Heart right ventricle (tissue), 16 donors: ENCODE results near the gene FOSL2. TPM values are rescaled to one million over a fixed set of nuclear protein-coding genes. Genes with fewer than 3 reads are reported as not detected.
"Not testable (repeated sequence)": the region's sequence is repeated elsewhere in the genome, so short reads cannot be mapped to it uniquely, and the experiment has no call there.

Experiments
- ATAC-seq, 8 donors: fragments of 200-7000 bp; cut with Tn5 transposase; one replicate each; pipeline ENCODE4 v1.9.1; 2020; ENCODE audit warnings: mild to moderate bottlenecking in 8 of 8, moderate library complexity in 8 of 8, moderate number of reproducible peaks in 1 of 8
- DNase-seq, 2 donors: peaks; one replicate each; pipeline ENCODE4 v3.0.0-alpha.2; 2020
- H3K27ac ChIP-seq, 10 donors: fragments of 200-600 bp; sonication (generic) in 2 of 10; one replicate each; pipeline versions ENCODE4 v1.5.0 to v1.8.0; 2020 to 2022; ENCODE audit warnings: mild to moderate bottlenecking in 3 of 10
- H3K27me3 ChIP-seq, 7 donors: fragments of 200-600 bp; one replicate each; pipeline ENCODE4 v1.8.0; 2021 to 2022; ENCODE audit warnings: mild to moderate bottlenecking in 2 of 7
- H3K36me3 ChIP-seq, 9 donors: fragments of 200-600 bp; sonication (generic) in 1 of 9; one replicate each; pipeline versions ENCODE4 v1.5.0 to v1.8.0; 2020 to 2022; ENCODE audit warnings: mild to moderate bottlenecking in 2 of 9
- H3K4me1 ChIP-seq, 9 donors: fragments of 200-600 bp; sonication (generic) in 1 of 9; one replicate each; pipeline versions ENCODE4 v1.5.0 to v1.8.0; 2020 to 2022; ENCODE audit warnings: mild to moderate bottlenecking in 4 of 9
- H3K4me3 ChIP-seq, 10 donors: fragments of 200-600 bp; sonication (generic) in 2 of 10; one replicate each; pipeline versions ENCODE4 v1.5.0 to v1.8.0; 2020 to 2022; ENCODE audit warnings: mild to moderate bottlenecking in 7 of 10, moderate library complexity in 2 of 10
- H3K9me3 ChIP-seq, 11 donors: fragments of 200-600 bp in 10 of 11; sonication (generic) in 2 of 11; one replicate each; pipeline versions ENCODE4 v1.5.0 to v1.8.0; 2013 to 2022; ENCODE audit warnings: mild to moderate bottlenecking in 2 of 11, control low read depth in 1 of 11, moderate library complexity in 1 of 11
- CTCF ChIP-seq, 9 donors: fragments of 200-600 bp; sonication (generic) in 2 of 9; IDR thresholded peaks; one replicate each; pipeline versions ENCODE4 v1.5.0 to v1.8.0; 2021 to 2022; ENCODE audit warnings: antibody characterized with exemption in 9 of 9, mild to moderate bottlenecking in 5 of 9, moderate library complexity in 1 of 9
- WGBS, 2 donors: extraction: QIAGEN DNeasy Blood & Tissue Kit; methylation state at CpG; one replicate each; pipeline ENCODE4 v1.1.7; 2013; ENCODE audit warnings: inconsistent platforms in 1 of 2; 5-methylcytosine and 5-hydroxymethylcytosine counted together
- intact Hi-C, 10 donors: fragments of 100-400 bp; cut with DNase I; formaldehyde crosslinking; loops; one replicate each; pipeline versions ENCODE4 v1.11.1 to v1.14.2; 2022
- polyA plus RNA-seq, 2 donors: library from polyadenylated mRNA; stranded (reverse); fragments of 200-250 nt; gene quantifications; one replicate each; pipeline ENCODE4 v1.2.3, GENCODE V29; 2013
- total RNA-seq, 10 donors: library from RNA; stranded (reverse); fragmentation: NEBNext Ultra II Directional in 3 of 10; extraction: Animal tissue kit (Norgen Biotek cat#: 25700) in 3 of 10; gene quantifications; one replicate each; pipeline versions ENCODE4 v1.2.1 to v1.2.4, GENCODE V29; 2021 to 2023
- donor health status: Arrhythmogenic right ventricular cardiomyopathy.
- donor health status: ischemic (EF 13 %, LVEDD 7.1; RV severe dilation, severe dysfunction).
- donor health status: healthy with polysubstance abuse.
- donor health status: DM: no; HTN: yes; CAD: no.
- donor health status: DM: no; HTN: no; CAD: no.
- donor health status: ischemic (EF 25% LVEDD 6.9; RV normal size, moderate dysfunction).
- donor health status: ischemic (EF 25% LVEDD 5.7; RV mildly dilated, moderate dysfunction).
- donor health status: healthy.
- donor health status: DM: yes; HTN: yes; CAD: no.
- donor health status: Ischemic cardiomyopathy.
- donor health status: ischemic (EF 35%, LVEDD 5.7; RV mildly dilated, moderate dysfunction).
- donor health status: nonischemic (EF 11% LVEDD 7.7; RV severe dilation, severe dysfunction).
- donor health status: DM: yes; HTN: yes; CAD: no.
- donor health status: PGD.
- donor health status: ischemic (EF 29% LVEDD 5.4; RV normal size, mild dysfunction).
- donor health status: nonischemic (EF 23%, LVEDD 6.1; RV moderate dilation, normal function).

Gene FOSL2
- total and polyA plus RNA-seq, 12 donors: 16.5 to 182 (median 54.8) TPM

GRCh38 chr2:28370354-28370753, 22.3 kb upstream of the FOSL2 start:
- Histone ChIP-seq H3K9me3 (no peaks in the 10 kb centered on the region), H3K4me1 (peaks cover 0 to 23% (median 12%) of the 10 kb centered on the region in 9 donors), H3K27me3 (no peaks in the 10 kb centered on the region), H3K27ac (no peak overlapping the region), H3K36me3 (no peaks in the 10 kb centered on the region), H3K4me3 (no peak overlapping the region)
- WGBS, 2 donors: 92 to 98% methylated on average over 3 of the region's 3 CpGs
- intact Hi-C loops: no loop called here
- no peak for TF ChIP-seq CTCF (IDR thresholded peaks at IDR 0.05)
- ATAC-seq (no peak), DNase-seq (no peak)

DNA sequence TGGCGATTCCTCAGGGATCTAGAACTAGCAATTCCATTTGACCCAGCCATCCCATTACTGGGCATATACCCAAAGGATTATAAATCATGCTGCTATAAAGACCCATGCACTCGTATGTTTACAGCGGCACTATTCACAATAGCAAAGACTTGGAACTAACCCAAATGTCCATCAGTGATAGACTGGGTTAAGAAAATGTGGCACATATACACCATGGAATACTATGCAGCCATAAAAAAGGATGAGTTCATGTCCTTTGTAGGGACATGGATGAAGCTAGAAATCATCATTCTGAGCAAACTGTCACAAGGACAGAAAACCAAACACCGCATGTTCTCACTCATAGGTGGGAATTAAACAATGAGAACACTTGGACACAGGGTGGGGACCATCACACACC, 20.9 kb upstream of the FOSL2 start:
- H3K4me1 ChIP-seq, H3K9me3 ChIP-seq, ATAC-seq, H3K27me3 ChIP-seq, H3K36me3 ChIP-seq, H3K27ac ChIP-seq, H3K4me3 ChIP-seq, intact Hi-C loops, DNase-seq: not testable (repeated sequence)
- WGBS, 2 donors: 94 to 95% methylated on average over 4 of the region's 4 CpGs

DNA sequence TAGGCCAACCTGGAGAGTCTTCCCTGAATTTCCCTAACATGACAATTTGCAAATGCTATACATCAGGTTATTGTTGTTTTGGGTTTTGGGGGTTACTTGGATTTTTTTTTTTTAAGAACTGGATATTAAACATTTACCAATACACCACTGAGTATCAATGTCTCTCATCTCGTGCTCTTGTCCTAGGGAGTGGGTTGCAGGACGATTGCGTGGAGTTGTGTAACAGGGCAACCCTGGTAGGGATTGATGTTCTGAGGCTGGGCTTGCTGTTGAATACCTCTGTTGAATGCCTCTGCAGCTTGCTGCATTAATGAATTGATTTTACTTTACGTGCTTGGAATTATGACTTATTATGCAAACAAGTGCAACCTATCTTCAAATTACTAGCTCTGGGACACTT, 18.8 kb upstream of the FOSL2 start:
- Histone ChIP-seq H3K27me3 (no peaks in the 10 kb centered on the region), H3K4me1 (peaks cover 0 to 10% (median 0%) of the 10 kb centered on the region in 9 donors), H3K36me3 (no peaks in the 10 kb centered on the region), H3K9me3 (no peaks in the 10 kb centered on the region), H3K27ac (no peak overlapping the region), H3K4me3 (no peak overlapping the region)
- no peak for DNase-seq
- no peak for TF ChIP-seq CTCF (IDR thresholded peaks at IDR 0.05)
- intact Hi-C loops: no loop called here
- 87 to 94% methylated on average over 4 of the region's 4 CpGs for WGBS, 2 donors
- no peak for ATAC-seq

- DNase-seq (no peak), ATAC-seq (no peak)
- Histone ChIP-seq H3K4me3 (no peak overlapping the region), H3K27ac (no peak overlapping the region), H3K27me3 (no peaks in the 10 kb centered on the region), H3K9me3 (no peaks in the 10 kb centered on the region), H3K4me1 (peaks cover 0 to 15% (median 0%) of the 10 kb centered on the region in 9 donors), H3K36me3 (no peaks in the 10 kb centered on the region)
- TF ChIP-seq CTCF (IDR thresholded peaks at IDR 0.05): no peak
- intact Hi-C loops: no loop called here
- 79 to 84% methylated on average over 5 of the region's 5 CpGs for WGBS, 2 donors
Measured at GRCh38 chr2:28374331-28374730, 18.3 kb upstream of the FOSL2 start.

GRCh38 chr2:28375236-28375635, 17.4 kb upstream of the FOSL2 start:
- DNase-seq (no peak), ATAC-seq (no peak)
- TF ChIP-seq CTCF (IDR thresholded peaks at IDR 0.05): no peak
- Histone ChIP-seq H3K36me3 (no peaks in the 10 kb centered on the region), H3K4me3 (no peak overlapping the region), H3K27me3 (no peaks in the 10 kb centered on the region), H3K9me3 (no peaks in the 10 kb centered on the region), H3K4me1 (peaks cover 0 to 17% (median 0%) of the 10 kb centered on the region in 9 donors), H3K27ac (no peak overlapping the region)
- intact Hi-C loops: no loop called here
- 93 to 94% methylated on average over 3 of the region's 3 CpGs for WGBS, 2 donors
